ENCODE measurements around the gene PLCD3.
A peak's percentile ranks its signal among the peaks of the same experiment; 100 is the strongest.

Gene PLCD3

GRCh38 chr17:45132320-45132571 is at the start of gene PLCD3:
TSS of gene PLCD3 (minus strand) at chr17:45132515. CDS start at chr17:45132410, 105 bp downstream.
- DNase-seq: no peak

GRCh38 chr17:45177563-45177962 is 45.2 kb upstream of the PLCD3 start:
- DNase-seq: no peak

GRCh38 chr17:45175759-45176115 is 43.4 kb upstream of the PLCD3 start:
- DNase-seq: no peak

- DNase-seq: peak; percentile 40
These were observed 40.4 kb upstream of the PLCD3 start for GRCh38 chr17:45172541-45173286.

- DNase-seq: no peak
These were observed 39.9 kb upstream of the PLCD3 start for GRCh38 chr17:45172232-45172540.

GRCh38 chr17:45171338-45172231 is 39.3 kb upstream of the PLCD3 start:
- DNase-seq: no peak

GRCh38 chr17:45170931-45171337 is 38.6 kb upstream of the PLCD3 start:
- no peak for DNase-seq

GRCh38 chr17:45170280-45170930 is 38.1 kb upstream of the PLCD3 start:
- no peak for DNase-seq

- no peak for DNase-seq
These were observed 36.9 kb upstream of the PLCD3 start for GRCh38 chr17:45168991-45169752.

GRCh38 chr17:45164734-45165269 is 32.5 kb upstream of the PLCD3 start:
- DNase-seq: no peak

GRCh38 chr17:45162025-45162687 is 29.8 kb upstream of the PLCD3 start:
- no peak for DNase-seq

GRCh38 chr17:45161288-45162024 is 29.1 kb upstream of the PLCD3 start, which contains the start of gene HEXIM2:
TSS of gene HEXIM2 (plus strand) at chr17:45161875. CDS start at chr17:45162794, 919 bp downstream.
- DNase-seq: peak; percentile 98

- DNase-seq: no peak
These were observed 28.4 kb upstream of the PLCD3 start for GRCh38 chr17:45160447-45161287.

- DNase-seq: no peak
These were observed 23.9 kb upstream of the PLCD3 start for GRCh38 chr17:45156242-45156641.

GRCh38 chr17:45155483-45155882 is 23.2 kb upstream of the PLCD3 start:
- DNase-seq: no peak

- DNase-seq: no peak
These were observed 22.7 kb upstream of the PLCD3 start for GRCh38 chr17:45155029-45155428.

GRCh38 chr17:45150911-45151809 is 18.8 kb upstream of the PLCD3 start:
- DNase-seq: no peak

GRCh38 chr17:45149669-45150664 is 17.7 kb upstream of the PLCD3 start:
- peak; percentile 47 for DNase-seq

Data from activated CD4-positive, CD25-positive, alpha-beta regulatory T cell treated with anti-CD3 and anti-CD28 coated beads, Interleukin-2, amount 50 U/mL, for 72 hours (primary cell).